ENCODE measurements around the gene TTI1. TPM values are rescaled to one million over a fixed set of nuclear protein-coding genes. Genes with fewer than 3 reads are reported as not detected.
"Not testable (repeated sequence)": the region's sequence is repeated elsewhere in the genome, so short reads cannot be mapped to it uniquely, and the experiment has no call there.

TTI1 gene
- total and polyA plus RNA-seq, 2 experiments from 2014 or later = 15.1 TPM

GRCh38 chr20:37968841-37969401 lies 64.3 kb downstream of the TTI1 start:
- DNase-seq (ENCODE audit: low spot score) = no peak
- no peak overlapping the region for H3K27ac ChIP-seq
- no peaks in the 10 kb centered on the region for H4K20me1 ChIP-seq (ENCODE audit: insufficient read depth, poor library complexity, severe bottlenecking)
- H3K4me2 ChIP-seq = no peak overlapping the region
- H2AFZ ChIP-seq = no peak overlapping the region
- H3K9me3 ChIP-seq (ENCODE audit: low read depth) = no peaks in the 10 kb centered on the region
- H3K4me1 ChIP-seq (ENCODE audit: insufficient read depth) = no peaks in the 10 kb centered on the region
- H3K9me2 ChIP-seq (replicated peaks; ENCODE audit: insufficient read depth) = no peaks in the 10 kb centered on the region
- H3K4me3 ChIP-seq = no peak overlapping the region
- H3K27me3 ChIP-seq = no peaks in the 10 kb centered on the region
- no peaks in the 10 kb centered on the region for H3K79me2 ChIP-seq
- WGBS (ENCODE audit: low lambda C conversion rate, missing lambda C conversion rate) = 68% methylated on average over 6 of the region's 6 CpGs
- H3K36me3 ChIP-seq (replicated peaks; ENCODE audit: insufficient read depth, low read depth) = no peaks in the 10 kb centered on the region
- TF ChIP-seq EZH2phosphoT487 (IDR thresholded peaks at IDR 0.05; ENCODE audit: low read depth, severe bottlenecking, unreplicated experiment) = no peak
- TF ChIP-seq EZH2 (IDR thresholded peaks at IDR 0.05; ENCODE audit: borderline replicate concordance) = no peak
- TF ChIP-seq, protein P1, sequence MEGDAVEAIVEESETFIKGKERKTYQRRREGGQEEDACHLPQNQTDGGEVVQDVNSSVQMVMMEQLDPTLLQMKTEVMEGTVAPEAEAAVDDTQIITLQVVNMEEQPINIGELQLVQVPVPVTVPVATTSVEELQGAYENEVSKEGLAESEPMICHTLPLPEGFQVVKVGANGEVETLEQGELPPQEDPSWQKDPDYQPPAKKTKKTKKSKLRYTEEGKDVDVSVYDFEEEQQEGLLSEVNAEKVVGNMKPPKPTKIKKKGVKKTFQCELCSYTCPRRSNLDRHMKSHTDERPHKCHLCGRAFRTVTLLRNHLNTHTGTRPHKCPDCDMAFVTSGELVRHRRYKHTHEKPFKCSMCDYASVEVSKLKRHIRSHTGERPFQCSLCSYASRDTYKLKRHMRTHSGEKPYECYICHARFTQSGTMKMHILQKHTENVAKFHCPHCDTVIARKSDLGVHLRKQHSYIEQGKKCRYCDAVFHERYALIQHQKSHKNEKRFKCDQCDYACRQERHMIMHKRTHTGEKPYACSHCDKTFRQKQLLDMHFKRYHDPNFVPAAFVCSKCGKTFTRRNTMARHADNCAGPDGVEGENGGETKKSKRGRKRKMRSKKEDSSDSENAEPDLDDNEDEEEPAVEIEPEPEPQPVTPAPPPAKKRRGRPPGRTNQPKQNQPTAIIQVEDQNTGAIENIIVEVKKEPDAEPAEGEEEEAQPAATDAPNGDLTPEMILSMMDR (IDR thresholded peaks at IDR 0.05; ENCODE audit: poor library complexity) = no peak

- not testable (repeated sequence) for H3K36me3 ChIP-seq (replicated peaks; ENCODE audit: insufficient read depth, low read depth); H3K4me2 ChIP-seq; DNase-seq (ENCODE audit: low spot score); H3K9me3 ChIP-seq (ENCODE audit: low read depth); H2AFZ ChIP-seq; H3K27ac ChIP-seq; H4K20me1 ChIP-seq (ENCODE audit: insufficient read depth, poor library complexity, severe bottlenecking); H3K27me3 ChIP-seq; H3K9me2 ChIP-seq (replicated peaks; ENCODE audit: insufficient read depth); H3K79me2 ChIP-seq; H3K4me1 ChIP-seq (ENCODE audit: insufficient read depth); H3K4me3 ChIP-seq
- WGBS (ENCODE audit: low lambda C conversion rate, missing lambda C conversion rate) = 94% methylated on average over 2 of the region's 2 CpGs
Measured at GRCh38 chr20:37963483-37963882, 69.8 kb downstream of the TTI1 start.

DNA sequence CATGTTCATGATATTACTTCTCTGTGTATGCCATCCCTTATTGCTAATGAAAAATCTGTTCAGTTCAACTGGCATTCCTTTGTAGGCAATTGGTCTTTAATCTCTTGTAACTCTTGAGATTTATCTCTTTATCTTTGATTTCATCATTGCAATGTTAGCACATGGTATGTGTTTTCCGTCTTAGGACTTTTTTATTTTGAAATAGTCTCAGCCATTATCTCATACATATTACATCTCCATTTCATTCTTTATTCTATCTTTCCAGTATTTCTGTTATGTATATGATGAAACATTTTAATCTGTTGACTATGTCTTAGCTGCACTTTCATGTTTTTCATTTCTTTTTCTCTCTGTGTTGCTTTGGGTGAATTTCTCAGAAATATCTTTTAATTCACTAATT lies 72.2 kb downstream of the TTI1 start:
- Histone ChIP-seq H3K27ac (no peak overlapping the region), H3K36me3 (replicated peaks; ENCODE audit: insufficient read depth, low read depth) (no peaks in the 10 kb centered on the region), H3K9me2 (replicated peaks; ENCODE audit: insufficient read depth) (no peaks in the 10 kb centered on the region), H3K4me2 (no peak overlapping the region), H3K4me1 (ENCODE audit: insufficient read depth) (peaks cover 7% of the 10 kb centered on the region), H4K20me1 (ENCODE audit: insufficient read depth, poor library complexity, severe bottlenecking) (no peaks in the 10 kb centered on the region), H3K27me3 (no peaks in the 10 kb centered on the region), H2AFZ (no peak overlapping the region), H3K9me3 (ENCODE audit: low read depth) (no peaks in the 10 kb centered on the region), H3K4me3 (no peak overlapping the region), H3K79me2 (no peaks in the 10 kb centered on the region)
- no peak for TF ChIP-seq EZH2 (IDR thresholded peaks at IDR 0.05; ENCODE audit: borderline replicate concordance)
- TF ChIP-seq, protein P1 (IDR thresholded peaks at IDR 0.05; ENCODE audit: poor library complexity) = no peak
- TF ChIP-seq EZH2phosphoT487 (IDR thresholded peaks at IDR 0.05; ENCODE audit: low read depth, severe bottlenecking, unreplicated experiment) = no peak
- DNase-seq (ENCODE audit: low spot score) = no peak
- WGBS (ENCODE audit: low lambda C conversion rate, missing lambda C conversion rate) = 76% methylated on average over 1 of the region's 1 CpG

DNA sequence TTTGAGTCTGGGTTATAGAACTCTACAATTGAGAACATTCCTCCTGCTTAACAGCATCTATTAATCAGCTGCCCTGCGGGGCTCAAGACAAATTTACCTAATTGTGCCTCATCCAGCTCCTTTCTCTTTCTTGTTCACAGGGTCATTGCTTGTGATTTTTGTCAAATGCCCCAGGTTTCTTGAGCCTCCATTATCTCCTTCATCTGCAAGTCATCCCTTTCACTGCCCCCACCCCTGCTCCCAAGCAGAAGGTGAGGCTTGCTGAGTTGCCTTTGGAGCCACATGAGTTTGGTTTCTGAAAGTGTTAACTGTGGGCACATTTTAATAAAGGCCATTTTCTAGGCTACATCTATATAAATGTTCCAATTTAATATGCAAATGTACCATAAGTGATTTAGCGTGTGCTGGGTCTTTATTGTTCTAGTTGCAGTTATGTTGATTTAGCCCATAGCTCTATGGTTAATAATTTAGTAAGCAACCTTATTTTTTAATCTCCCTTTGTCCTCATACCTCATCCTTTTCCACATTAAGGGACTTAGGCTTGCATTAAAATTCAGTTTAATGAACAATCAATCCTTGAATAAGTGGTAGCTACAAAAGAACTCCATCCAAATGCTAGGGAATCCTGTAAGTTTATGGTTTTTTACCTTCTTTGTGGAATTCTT lies 74.3 kb downstream of the TTI1 start:
- WGBS (ENCODE audit: low lambda C conversion rate, missing lambda C conversion rate) = 78% methylated on average over 2 of the region's 2 CpGs
- H3K79me2 ChIP-seq = no peaks in the 10 kb centered on the region
- DNase-seq (ENCODE audit: low spot score) = no peak
- H3K4me2 ChIP-seq = no peak overlapping the region
- H4K20me1 ChIP-seq (ENCODE audit: insufficient read depth, poor library complexity, severe bottlenecking) = no peaks in the 10 kb centered on the region
- H2AFZ ChIP-seq = no peak overlapping the region
- no peaks in the 10 kb centered on the region for H3K9me3 ChIP-seq (ENCODE audit: low read depth)
- H3K4me1 ChIP-seq (ENCODE audit: insufficient read depth) = peaks cover 11% of the 10 kb centered on the region
- no peaks in the 10 kb centered on the region for H3K9me2 ChIP-seq (replicated peaks; ENCODE audit: insufficient read depth)
- H3K36me3 ChIP-seq (replicated peaks; ENCODE audit: insufficient read depth, low read depth) = no peaks in the 10 kb centered on the region
- no peak overlapping the region for H3K4me3 ChIP-seq
- TF ChIP-seq EZH2phosphoT487 (IDR thresholded peaks at IDR 0.05; ENCODE audit: low read depth, severe bottlenecking, unreplicated experiment) (no peak), EZH2 (IDR thresholded peaks at IDR 0.05; ENCODE audit: borderline replicate concordance) (no peak)
- TF ChIP-seq, protein P1 (IDR thresholded peaks at IDR 0.05; ENCODE audit: poor library complexity) = no peak
- H3K27me3 ChIP-seq = no peaks in the 10 kb centered on the region
- no peak overlapping the region for H3K27ac ChIP-seq

Data from hepatocyte (in vitro differentiated cells).